C1 segment of cervical spinal cord (tissue), 14 donors: ENCODE results near the gene ZFAND3.
A peak's percentile ranks its signal among the peaks of the same experiment; 100 is the strongest.
"Not testable (repeated sequence)": the region's sequence is repeated elsewhere in the genome, so short reads cannot be mapped to it uniquely, and the experiment has no call there.

Experiments used
- DNase-seq, 14 donors: peaks; one replicate each; lab custom pipeline; 2025; lab: John Stamatoyannopoulos, UW

ZFAND3 gene

GRCh38 chr6:38088829-38089228 is 269.3 kb downstream of the ZFAND3 start:
- DNase-seq: peak in 1 of 14 donors; percentile 9

- DNase-seq: peak in 1 of 14 donors; percentile 10
Measured at GRCh38 chr6:38091613-38092012, 272.1 kb downstream of the ZFAND3 start.

GRCh38 chr6:38092465-38092864 is 272.9 kb downstream of the ZFAND3 start:
- no peak for DNase-seq

GRCh38 chr6:38092964-38093363 is 273.4 kb downstream of the ZFAND3 start:
- no peak for DNase-seq

- no peak for DNase-seq
Measured at GRCh38 chr6:38095054-38095453, 275.5 kb downstream of the ZFAND3 start.

- DNase-seq: no peak
Measured at GRCh38 chr6:38099221-38099620, 279.7 kb downstream of the ZFAND3 start.

- DNase-seq: no peak
Measured at GRCh38 chr6:38100380-38100779, 280.9 kb downstream of the ZFAND3 start.

- DNase-seq: no peak
Measured at GRCh38 chr6:38103921-38104320, 284.4 kb downstream of the ZFAND3 start.

- DNase-seq: no peak
Measured at GRCh38 chr6:38105066-38105465, 285.5 kb downstream of the ZFAND3 start.

- DNase-seq: no peak
Measured at GRCh38 chr6:38107073-38107472, 287.5 kb downstream of the ZFAND3 start.

- DNase-seq: peak in 2 of 14 donors; percentile 28 to 29
Measured at GRCh38 chr6:38110481-38110971, 291.0 kb downstream of the ZFAND3 start.

GRCh38 chr6:38112181-38112580 is 292.7 kb downstream of the ZFAND3 start:
- DNase-seq: no peak

GRCh38 chr6:38113825-38114576 is 294.5 kb downstream of the ZFAND3 start:
- no peak for DNase-seq

GRCh38 chr6:38114976-38115625 is 295.6 kb downstream of the ZFAND3 start:
- no peak for DNase-seq

GRCh38 chr6:38115626-38116008 is 296.1 kb downstream of the ZFAND3 start:
- DNase-seq: no peak

GRCh38 chr6:38116248-38116647 is 296.7 kb downstream of the ZFAND3 start:
- no peak for DNase-seq

- no peak for DNase-seq
Measured at GRCh38 chr6:38117281-38117680, 297.8 kb downstream of the ZFAND3 start.

GRCh38 chr6:38118791-38119365 is 299.4 kb downstream of the ZFAND3 start:
- no peak for DNase-seq

- peak in 1 of 14 donors; percentile 19 for DNase-seq
Measured at GRCh38 chr6:38119516-38119915, 300.0 kb downstream of the ZFAND3 start.

GRCh38 chr6:38124224-38124926 is 304.8 kb downstream of the ZFAND3 start:
- DNase-seq: not testable (repeated sequence)

GRCh38 chr6:38127284-38127683 is 307.8 kb downstream of the ZFAND3 start:
- no peak for DNase-seq

GRCh38 chr6:38131527-38131965 is 312.0 kb downstream of the ZFAND3 start:
- DNase-seq: peak in 1 of 14 donors; percentile 16
